HepG2 (cell line): ENCODE results near the gene C21orf58. TPM values are rescaled to one million over a fixed set of nuclear protein-coding genes. Genes with fewer than 3 reads are reported as not detected.
A peak's percentile ranks its signal among the peaks of the same experiment; 100 is the strongest.

Experiments used
- GFI1 ChIP-seq: sonication (generic); formaldehyde crosslinking; IDR thresholded peaks from 2 replicates; pipeline ENCODE4 v1.5.0; 2020; ENCODE audit warnings: missing genetic modification reagents, mild to moderate bottlenecking, borderline replicate concordance
- HOXA9 ChIP-seq: sonication (generic); formaldehyde crosslinking; IDR thresholded peaks from 2 replicates; pipeline ENCODE4 v1.8.1; 2022; ENCODE audit warnings: missing genetic modification reagents, mild to moderate bottlenecking, moderate library complexity, borderline replicate concordance
- KMT2B ChIP-seq: IDR thresholded peaks from 2 replicates; pipeline ENCODE4 v1.6.1; 2016; ENCODE audit warnings: missing genetic modification reagents, missing compliant biosample characterization
- MED1 ChIP-seq: sonication (generic); formaldehyde crosslinking; IDR thresholded peaks from 2 replicates; pipeline ENCODE4 v1.4.0; 2020; ENCODE audit warnings: missing genetic modification reagents
- MED8 ChIP-seq: sonication (generic); formaldehyde crosslinking; IDR thresholded peaks from 2 replicates; pipeline ENCODE4 v1.8.1; 2023; ENCODE audit warnings: mild to moderate bottlenecking, missing genetic modification reagents; ENCODE audit not compliant: insufficient replicate concordance
- NAIF1 ChIP-seq: sonication (generic); formaldehyde crosslinking; IDR thresholded peaks from 2 replicates; pipeline ENCODE4 v1.5.0; 2020; ENCODE audit warnings: mild to moderate bottlenecking, missing genetic modification reagents, borderline replicate concordance
- PAWR ChIP-seq: sonication (generic); formaldehyde crosslinking; IDR thresholded peaks from 2 replicates; pipeline ENCODE4 v1.4.0; 2020; ENCODE audit warnings: missing genetic modification reagents, mild to moderate bottlenecking, borderline replicate concordance
- PHF8 ChIP-seq: sonication (generic); formaldehyde crosslinking; IDR thresholded peaks from 2 replicates; pipeline ENCODE4 v1.5.0; 2020; ENCODE audit warnings: missing genetic modification reagents
- STAT5B ChIP-seq: sonication (generic); formaldehyde crosslinking; IDR thresholded peaks from 2 replicates; pipeline ENCODE4 v1.4.0; 2020; ENCODE audit warnings: missing genetic modification reagents
- ZNF160 ChIP-seq: sonication (generic); formaldehyde crosslinking; IDR thresholded peaks from 2 replicates; pipeline ENCODE4 v1.8.0; 2022; ENCODE audit warnings: mild to moderate bottlenecking, inconsistent platforms, missing genetic modification reagents
- ZNF33B ChIP-seq: sonication (generic); formaldehyde crosslinking; IDR thresholded peaks from 2 replicates; pipeline ENCODE4 v1.5.1; 2020; ENCODE audit warnings: mild to moderate bottlenecking, missing genetic modification reagents
- polyA plus RNA-seq, 8 experiments: library from polyadenylated mRNA; depleted of rRNA in 3 of 8; stranded (reverse) in 7 of 8; unstranded in 1 of 8; fragments of >200 nt; fragmentation: Illumina TruSeq in 4 of 8; extraction: Trizol in 4 of 8; gene quantifications; 2 replicates each; pipeline versions ENCODE4 v1.2.1 to v1.2.3, GENCODE V29; 2011 to 2016; ENCODE audit warnings: low read depth in 4 of 8, missing spikeins in 1 of 8, mixed read lengths in 1 of 8; ENCODE audit not compliant: insufficient read depth in 1 of 8
- total RNA-seq, 5 experiments: library from RNA; depleted of rRNA; stranded (reverse); fragments of >200 nt; fragmentation: Illumina TruSeq; extraction: Trizol; gene quantifications; 2 replicates each; pipeline ENCODE4 v1.2.3, GENCODE V29; 2016; ENCODE audit warnings: low read depth in 1 of 5
- TF ChIP-seq, protein P1 (sequence below): sonication (generic); formaldehyde crosslinking; IDR thresholded peaks from 2 replicates; pipeline ENCODE4 v1.4.0; 2020; ENCODE audit warnings: missing genetic modification reagents
- TF ChIP-seq, protein P2 (sequence below): IDR thresholded peaks from 2 replicates; pipeline ENCODE4 v1.4.0; 2020; ENCODE audit warnings: mild to moderate bottlenecking, missing genetic modification reagents
- TF ChIP-seq, protein P3 (sequence below): sonication (generic); formaldehyde crosslinking; IDR thresholded peaks from 2 replicates; pipeline ENCODE4 v1.4.0; 2020; ENCODE audit warnings: mild to moderate bottlenecking, low read depth, missing genetic modification reagents
- TF ChIP-seq, protein P4 (sequence below): sonication (generic); formaldehyde crosslinking; IDR thresholded peaks from 2 replicates; pipeline ENCODE4 v1.4.0; 2020; ENCODE audit warnings: missing genetic modification reagents, borderline replicate concordance
- TF ChIP-seq, protein P5 (sequence below): sonication (generic); formaldehyde crosslinking; IDR thresholded peaks from 2 replicates; pipeline ENCODE4 v1.4.0; 2020; ENCODE audit warnings: missing genetic modification reagents

The C21orf58 gene
- total and polyA plus RNA-seq, 2 of the 13 experiments (the other 11 are each of a cell fraction or from before 2014, with no cell fraction given): 3.5 to 6.8 TPM

DNA sequence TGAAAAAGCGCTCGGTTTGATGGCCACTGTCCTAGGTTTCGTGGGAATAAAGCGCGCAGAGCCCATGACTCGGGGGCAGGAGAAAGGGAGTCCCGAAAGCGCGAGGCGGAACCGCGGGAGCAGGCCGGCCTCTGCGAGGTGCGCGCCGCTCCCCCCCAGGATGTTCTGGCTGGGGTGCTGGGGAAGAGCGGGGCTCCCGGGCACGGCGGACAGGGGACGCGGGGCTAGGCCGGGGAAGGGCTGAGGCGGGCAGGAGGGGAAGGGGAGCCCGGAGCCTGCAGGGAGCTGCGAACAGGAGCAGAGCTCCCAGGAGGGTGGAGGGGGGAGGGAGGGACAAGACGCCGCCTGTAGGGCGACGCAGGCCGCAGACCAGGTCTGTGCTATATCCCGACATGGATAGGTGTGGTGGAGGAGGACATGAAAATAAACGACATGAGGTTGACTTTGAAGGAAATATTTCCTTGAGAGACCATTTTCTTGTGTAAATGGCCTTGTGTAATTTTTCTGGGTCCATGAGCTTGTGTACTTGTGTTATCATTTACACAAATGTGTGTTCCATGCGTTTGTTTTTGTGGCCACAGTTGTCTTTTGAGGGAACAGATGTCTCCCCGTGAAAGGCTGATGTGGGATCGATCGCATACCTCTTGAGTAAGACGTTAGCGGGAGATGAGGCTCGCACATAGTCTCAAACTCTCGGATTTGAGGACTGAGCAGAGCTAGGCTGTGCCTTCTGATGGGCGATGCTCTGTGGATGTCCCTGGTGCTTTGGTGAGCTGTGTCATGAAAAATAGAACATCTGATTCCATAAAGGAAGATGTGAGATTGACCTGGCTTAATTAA lies 1.6 kb upstream of the C21orf58 start (continued):
- TF ChIP-seq, protein P1, sequence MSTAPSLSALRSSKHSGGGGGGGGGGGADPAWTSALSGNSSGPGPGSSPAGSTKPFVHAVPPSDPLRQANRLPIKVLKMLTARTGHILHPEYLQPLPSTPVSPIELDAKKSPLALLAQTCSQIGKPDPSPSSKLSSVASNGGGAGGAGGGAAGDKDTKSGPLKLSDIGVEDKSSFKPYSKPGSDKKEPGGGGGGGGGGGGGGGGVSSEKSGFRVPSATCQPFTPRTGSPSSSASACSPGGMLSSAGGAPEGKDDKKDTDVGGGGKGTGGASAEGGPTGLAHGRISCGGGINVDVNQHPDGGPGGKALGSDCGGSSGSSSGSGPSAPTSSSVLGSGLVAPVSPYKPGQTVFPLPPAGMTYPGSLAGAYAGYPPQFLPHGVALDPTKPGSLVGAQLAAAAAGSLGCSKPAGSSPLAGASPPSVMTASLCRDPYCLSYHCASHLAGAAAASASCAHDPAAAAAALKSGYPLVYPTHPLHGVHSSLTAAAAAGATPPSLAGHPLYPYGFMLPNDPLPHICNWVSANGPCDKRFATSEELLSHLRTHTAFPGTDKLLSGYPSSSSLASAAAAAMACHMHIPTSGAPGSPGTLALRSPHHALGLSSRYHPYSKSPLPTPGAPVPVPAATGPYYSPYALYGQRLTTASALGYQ (CRISPR knock-in tag): no peak; the same call in 1 of the 2 replicates
- 0 out of 2 replicates have a peak, but pooled peaks have one; percentile 11 for TF ChIP-seq HOXA9 (CRISPR knock-in tag)
- TF ChIP-seq, protein P2, sequence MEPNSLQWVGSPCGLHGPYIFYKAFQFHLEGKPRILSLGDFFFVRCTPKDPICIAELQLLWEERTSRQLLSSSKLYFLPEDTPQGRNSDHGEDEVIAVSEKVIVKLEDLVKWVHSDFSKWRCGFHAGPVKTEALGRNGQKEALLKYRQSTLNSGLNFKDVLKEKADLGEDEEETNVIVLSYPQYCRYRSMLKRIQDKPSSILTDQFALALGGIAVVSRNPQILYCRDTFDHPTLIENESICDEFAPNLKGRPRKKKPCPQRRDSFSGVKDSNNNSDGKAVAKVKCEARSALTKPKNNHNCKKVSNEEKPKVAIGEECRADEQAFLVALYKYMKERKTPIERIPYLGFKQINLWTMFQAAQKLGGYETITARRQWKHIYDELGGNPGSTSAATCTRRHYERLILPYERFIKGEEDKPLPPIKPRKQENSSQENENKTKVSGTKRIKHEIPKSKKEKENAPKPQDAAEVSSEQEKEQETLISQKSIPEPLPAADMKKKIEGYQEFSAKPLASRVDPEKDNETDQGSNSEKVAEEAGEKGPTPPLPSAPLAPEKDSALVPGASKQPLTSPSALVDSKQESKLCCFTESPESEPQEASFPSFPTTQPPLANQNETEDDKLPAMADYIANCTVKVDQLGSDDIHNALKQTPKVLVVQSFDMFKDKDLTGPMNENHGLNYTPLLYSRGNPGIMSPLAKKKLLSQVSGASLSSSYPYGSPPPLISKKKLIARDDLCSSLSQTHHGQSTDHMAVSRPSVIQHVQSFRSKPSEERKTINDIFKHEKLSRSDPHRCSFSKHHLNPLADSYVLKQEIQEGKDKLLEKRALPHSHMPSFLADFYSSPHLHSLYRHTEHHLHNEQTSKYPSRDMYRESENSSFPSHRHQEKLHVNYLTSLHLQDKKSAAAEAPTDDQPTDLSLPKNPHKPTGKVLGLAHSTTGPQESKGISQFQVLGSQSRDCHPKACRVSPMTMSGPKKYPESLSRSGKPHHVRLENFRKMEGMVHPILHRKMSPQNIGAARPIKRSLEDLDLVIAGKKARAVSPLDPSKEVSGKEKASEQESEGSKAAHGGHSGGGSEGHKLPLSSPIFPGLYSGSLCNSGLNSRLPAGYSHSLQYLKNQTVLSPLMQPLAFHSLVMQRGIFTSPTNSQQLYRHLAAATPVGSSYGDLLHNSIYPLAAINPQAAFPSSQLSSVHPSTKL (CRISPR knock-in tag): no peak
- TF ChIP-seq PHF8: peak; percentile 51
- TF ChIP-seq GFI1 (CRISPR knock-in tag): no peak
- no peak; the same call in 1 of the 2 replicates for TF ChIP-seq KMT2B (CRISPR knock-in tag)
- TF ChIP-seq STAT5B: no peak
- no peak for TF ChIP-seq NAIF1 (CRISPR knock-in tag)
- TF ChIP-seq, protein P3, sequence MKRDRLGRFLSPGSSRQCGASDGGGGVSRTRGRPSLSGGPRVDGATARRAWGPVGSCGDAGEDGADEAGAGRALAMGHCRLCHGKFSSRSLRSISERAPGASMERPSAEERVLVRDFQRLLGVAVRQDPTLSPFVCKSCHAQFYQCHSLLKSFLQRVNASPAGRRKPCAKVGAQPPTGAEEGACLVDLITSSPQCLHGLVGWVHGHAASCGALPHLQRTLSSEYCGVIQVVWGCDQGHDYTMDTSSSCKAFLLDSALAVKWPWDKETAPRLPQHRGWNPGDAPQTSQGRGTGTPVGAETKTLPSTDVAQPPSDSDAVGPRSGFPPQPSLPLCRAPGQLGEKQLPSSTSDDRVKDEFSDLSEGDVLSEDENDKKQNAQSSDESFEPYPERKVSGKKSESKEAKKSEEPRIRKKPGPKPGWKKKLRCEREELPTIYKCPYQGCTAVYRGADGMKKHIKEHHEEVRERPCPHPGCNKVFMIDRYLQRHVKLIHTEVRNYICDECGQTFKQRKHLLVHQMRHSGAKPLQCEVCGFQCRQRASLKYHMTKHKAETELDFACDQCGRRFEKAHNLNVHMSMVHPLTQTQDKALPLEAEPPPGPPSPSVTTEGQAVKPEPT (CRISPR knock-in tag): no peak
- TF ChIP-seq ZNF160: no peak
- no peak for TF ChIP-seq PAWR
- TF ChIP-seq, protein P4, sequence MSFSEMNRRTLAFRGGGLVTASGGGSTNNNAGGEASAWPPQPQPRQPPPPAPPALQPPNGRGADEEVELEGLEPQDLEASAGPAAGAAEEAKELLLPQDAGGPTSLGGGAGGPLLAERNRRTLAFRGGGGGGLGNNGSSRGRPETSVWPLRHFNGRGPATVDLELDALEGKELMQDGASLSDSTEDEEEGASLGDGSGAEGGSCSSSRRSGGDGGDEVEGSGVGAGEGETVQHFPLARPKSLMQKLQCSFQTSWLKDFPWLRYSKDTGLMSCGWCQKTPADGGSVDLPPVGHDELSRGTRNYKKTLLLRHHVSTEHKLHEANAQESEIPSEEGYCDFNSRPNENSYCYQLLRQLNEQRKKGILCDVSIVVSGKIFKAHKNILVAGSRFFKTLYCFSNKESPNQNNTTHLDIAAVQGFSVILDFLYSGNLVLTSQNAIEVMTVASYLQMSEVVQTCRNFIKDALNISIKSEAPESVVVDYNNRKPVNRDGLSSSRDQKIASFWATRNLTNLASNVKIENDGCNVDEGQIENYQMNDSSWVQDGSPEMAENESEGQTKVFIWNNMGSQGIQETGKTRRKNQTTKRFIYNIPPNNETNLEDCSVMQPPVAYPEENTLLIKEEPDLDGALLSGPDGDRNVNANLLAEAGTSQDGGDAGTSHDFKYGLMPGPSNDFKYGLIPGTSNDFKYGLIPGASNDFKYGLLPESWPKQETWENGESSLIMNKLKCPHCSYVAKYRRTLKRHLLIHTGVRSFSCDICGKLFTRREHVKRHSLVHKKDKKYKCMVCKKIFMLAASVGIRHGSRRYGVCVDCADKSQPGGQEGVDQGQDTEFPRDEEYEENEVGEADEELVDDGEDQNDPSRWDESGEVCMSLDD (CRISPR knock-in tag): no peak
- TF ChIP-seq, protein P5, sequence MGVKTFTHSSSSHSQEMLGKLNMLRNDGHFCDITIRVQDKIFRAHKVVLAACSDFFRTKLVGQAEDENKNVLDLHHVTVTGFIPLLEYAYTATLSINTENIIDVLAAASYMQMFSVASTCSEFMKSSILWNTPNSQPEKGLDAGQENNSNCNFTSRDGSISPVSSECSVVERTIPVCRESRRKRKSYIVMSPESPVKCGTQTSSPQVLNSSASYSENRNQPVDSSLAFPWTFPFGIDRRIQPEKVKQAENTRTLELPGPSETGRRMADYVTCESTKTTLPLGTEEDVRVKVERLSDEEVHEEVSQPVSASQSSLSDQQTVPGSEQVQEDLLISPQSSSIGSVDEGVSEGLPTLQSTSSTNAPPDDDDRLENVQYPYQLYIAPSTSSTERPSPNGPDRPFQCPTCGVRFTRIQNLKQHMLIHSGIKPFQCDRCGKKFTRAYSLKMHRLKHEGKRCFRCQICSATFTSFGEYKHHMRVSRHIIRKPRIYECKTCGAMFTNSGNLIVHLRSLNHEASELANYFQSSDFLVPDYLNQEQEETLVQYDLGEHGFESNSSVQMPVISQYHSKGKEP (CRISPR knock-in tag): no peak
- TF ChIP-seq MED1 (CRISPR knock-in tag): peak; percentile 29; the same call in 1 of the 2 replicates
- TF ChIP-seq MED8 (CRISPR knock-in tag): no peak
- no peak for TF ChIP-seq ZNF33B (CRISPR knock-in tag)
